ENCODE results near the gene TPD52L3. TPM values are rescaled to one million over a fixed set of nuclear protein-coding genes. Genes with fewer than 3 reads are reported as not detected.

The TPD52L3 gene
- total and polyA plus RNA-seq, 4 donors, result not detected

GRCh38 chr9:6351737-6352136, 23.6 kb downstream of the TPD52L3 start:
- H3K9me3 ChIP-seq (ENCODE audit: control insufficient read depth, low read length), result no peaks in the 10 kb centered on the region
- intact Hi-C loops (cut with DNase I), result loop anchor here (2.0 to 10.0 kb wide), 4 partner anchors 153 to 333 kb away; no protein-coding TSS in a partner anchor

GRCh38 chr9:6354072-6354686, 26.0 kb downstream of the TPD52L3 start:
- no peak overlapping the region for H3K4me3 ChIP-seq (ENCODE audit: low read length in 2 of 2)
- intact Hi-C loops (cut with DNase I), result loop anchor here (10.0 kb wide), 3 partner anchors 151 to 331 kb away; no protein-coding TSS in a partner anchor
- no peak for DNase-seq
- peak; percentile 83 for ATAC-seq (ENCODE audit: low FRiP score)
- no peak overlapping the region for H3K27ac ChIP-seq (ENCODE audit: low read depth in 1 of 2, low read length in 2 of 2)
- 34 to 35% methylated on average over 3 of the region's 3 CpGs for WGBS, 2 donors
- H3K4me1 ChIP-seq (ENCODE audit: control insufficient read depth in 1 of 2, insufficient read depth in 2 of 2, low read length in 2 of 2), result no peaks in the 10 kb centered on the region
- no peaks in the 10 kb centered on the region for H3K27me3 ChIP-seq (ENCODE audit: control insufficient read depth in 1 of 2, insufficient read depth in 2 of 2, low read length in 1 of 2)
- no peaks in the 10 kb centered on the region for H3K36me3 ChIP-seq (ENCODE audit: control insufficient read depth in 1 of 2, insufficient read depth in 2 of 2, low read length in 1 of 2)
- H3K9me3 ChIP-seq (ENCODE audit: control insufficient read depth, low read length), result no peaks in the 10 kb centered on the region

More at GRCh38 chr9:6351737-6352136, 23.6 kb downstream of the TPD52L3 start:
- no peak for ATAC-seq (ENCODE audit: low FRiP score)
- H3K4me1 ChIP-seq (ENCODE audit: control insufficient read depth in 1 of 2, insufficient read depth in 2 of 2, low read length in 2 of 2), result no peaks in the 10 kb centered on the region
- H3K27me3 ChIP-seq (ENCODE audit: control insufficient read depth in 1 of 2, insufficient read depth in 2 of 2, low read length in 1 of 2), result no peaks in the 10 kb centered on the region
- no peak overlapping the region for H3K27ac ChIP-seq (ENCODE audit: low read depth in 1 of 2, low read length in 2 of 2)
- no peak overlapping the region for H3K4me3 ChIP-seq (ENCODE audit: low read length in 2 of 2)
- no peaks in the 10 kb centered on the region for H3K36me3 ChIP-seq (ENCODE audit: control insufficient read depth in 1 of 2, insufficient read depth in 2 of 2, low read length in 1 of 2)
- no peak for DNase-seq

- intact Hi-C loops (cut with DNase I), result loop anchor here (1.0 to 10.0 kb wide), 4 partner anchors 149 to 329 kb away; no protein-coding TSS in a partner anchor
- WGBS, 2 donors, result 47 to 49% methylated on average over 2 of the region's 2 CpGs
Observed at GRCh38 chr9:6355728-6356127, 27.6 kb downstream of the TPD52L3 start.

GRCh38 chr9:6356441-6356840, 28.3 kb downstream of the TPD52L3 start:
- Histone ChIP-seq H3K4me1 (ENCODE audit: control insufficient read depth in 1 of 2, insufficient read depth in 2 of 2, low read length in 2 of 2) (no peaks in the 10 kb centered on the region), H3K27ac (ENCODE audit: low read depth in 1 of 2, low read length in 2 of 2) (no peak overlapping the region), H3K4me3 (ENCODE audit: low read length in 2 of 2) (no peak overlapping the region), H3K27me3 (ENCODE audit: control insufficient read depth in 1 of 2, insufficient read depth in 2 of 2, low read length in 1 of 2) (no peaks in the 10 kb centered on the region), H3K9me3 (ENCODE audit: control insufficient read depth, low read length) (no peaks in the 10 kb centered on the region), H3K36me3 (ENCODE audit: control insufficient read depth in 1 of 2, insufficient read depth in 2 of 2, low read length in 1 of 2) (no peaks in the 10 kb centered on the region)
- WGBS, 2 donors, result 77 to 87% methylated on average over 1 of the region's 1 CpG
- no peak for DNase-seq
- ATAC-seq (ENCODE audit: low FRiP score), result no peak
- intact Hi-C loops (cut with DNase I), result loop anchor here (10.0 kb wide), 3 partner anchors 148 to 328 kb away; no protein-coding TSS in a partner anchor

More at GRCh38 chr9:6355728-6356127, 27.6 kb downstream of the TPD52L3 start:
- no peaks in the 10 kb centered on the region for H3K36me3 ChIP-seq (ENCODE audit: control insufficient read depth in 1 of 2, insufficient read depth in 2 of 2, low read length in 1 of 2)
- DNase-seq, result no peak
- no peaks in the 10 kb centered on the region for H3K9me3 ChIP-seq (ENCODE audit: control insufficient read depth, low read length)
- no peaks in the 10 kb centered on the region for H3K4me1 ChIP-seq (ENCODE audit: control insufficient read depth in 1 of 2, insufficient read depth in 2 of 2, low read length in 2 of 2)
- H3K27ac ChIP-seq (ENCODE audit: low read depth in 1 of 2, low read length in 2 of 2), result no peak overlapping the region
- H3K27me3 ChIP-seq (ENCODE audit: control insufficient read depth in 1 of 2, insufficient read depth in 2 of 2, low read length in 1 of 2), result no peaks in the 10 kb centered on the region
- H3K4me3 ChIP-seq (ENCODE audit: low read length in 2 of 2), result no peak overlapping the region
- ATAC-seq (ENCODE audit: low FRiP score), result no peak

GRCh38 chr9:6356904-6357303, 28.7 kb downstream of the TPD52L3 start:
- no peak for ATAC-seq (ENCODE audit: low FRiP score)
- H3K9me3 ChIP-seq (ENCODE audit: control insufficient read depth, low read length), result no peaks in the 10 kb centered on the region
- no peaks in the 10 kb centered on the region for H3K36me3 ChIP-seq (ENCODE audit: control insufficient read depth in 1 of 2, insufficient read depth in 2 of 2, low read length in 1 of 2)
- no peaks in the 10 kb centered on the region for H3K27me3 ChIP-seq (ENCODE audit: control insufficient read depth in 1 of 2, insufficient read depth in 2 of 2, low read length in 1 of 2)
- H3K4me1 ChIP-seq (ENCODE audit: control insufficient read depth in 1 of 2, insufficient read depth in 2 of 2, low read length in 2 of 2), result no peaks in the 10 kb centered on the region
- no peak overlapping the region for H3K27ac ChIP-seq (ENCODE audit: low read depth in 1 of 2, low read length in 2 of 2)
- no peak overlapping the region for H3K4me3 ChIP-seq (ENCODE audit: low read length in 2 of 2)
- 97 to 100% methylated on average over 1 of the region's 1 CpG for WGBS, 2 donors
- intact Hi-C loops (cut with DNase I), result loop anchor here (10.0 kb wide), 3 partner anchors 148 to 328 kb away; no protein-coding TSS in a partner anchor
- no peak for DNase-seq

- ATAC-seq (ENCODE audit: low FRiP score) (no peak), DNase-seq (no peak)
- Histone ChIP-seq H3K27ac (ENCODE audit: low read depth in 1 of 2, low read length in 2 of 2) (no peak overlapping the region), H3K27me3 (ENCODE audit: control insufficient read depth in 1 of 2, insufficient read depth in 2 of 2, low read length in 1 of 2) (peaks cover 0 to 3% of the 10 kb centered on the region in 2 donors), H3K4me3 (ENCODE audit: low read length in 2 of 2) (no peak overlapping the region), H3K4me1 (ENCODE audit: control insufficient read depth in 1 of 2, insufficient read depth in 2 of 2, low read length in 2 of 2) (no peaks in the 10 kb centered on the region), H3K9me3 (ENCODE audit: control insufficient read depth, low read length) (peaks cover 1% of the 10 kb centered on the region), H3K36me3 (ENCODE audit: control insufficient read depth in 1 of 2, insufficient read depth in 2 of 2, low read length in 1 of 2) (no peaks in the 10 kb centered on the region)
- 25 to 33% methylated on average over 4 of the region's 4 CpGs for WGBS, 2 donors
- intact Hi-C loops (cut with DNase I), result no loop called here
Observed at GRCh38 chr9:6367128-6367890, 39.1 kb downstream of the TPD52L3 start.

GRCh38 chr9:6368831-6369230, 40.7 kb downstream of the TPD52L3 start:
- H3K27ac ChIP-seq (ENCODE audit: low read depth in 1 of 2, low read length in 2 of 2), result no peak overlapping the region
- no peak overlapping the region for H3K4me3 ChIP-seq (ENCODE audit: low read length in 2 of 2)
- DNase-seq, result no peak
- peaks cover 3% of the 10 kb centered on the region for H3K9me3 ChIP-seq (ENCODE audit: control insufficient read depth, low read length)
- no peak for ATAC-seq (ENCODE audit: low FRiP score)
- H3K27me3 ChIP-seq (ENCODE audit: control insufficient read depth in 1 of 2, insufficient read depth in 2 of 2, low read length in 1 of 2), result peaks cover 0 to 3% of the 10 kb centered on the region in 2 donors
- intact Hi-C loops (cut with DNase I), result no loop called here
- no peaks in the 10 kb centered on the region for H3K4me1 ChIP-seq (ENCODE audit: control insufficient read depth in 1 of 2, insufficient read depth in 2 of 2, low read length in 2 of 2)
- 94 to 98% methylated on average over 2 of the region's 2 CpGs for WGBS, 2 donors
- H3K36me3 ChIP-seq (ENCODE audit: control insufficient read depth in 1 of 2, insufficient read depth in 2 of 2, low read length in 1 of 2), result no peaks in the 10 kb centered on the region
